Kidney capillary endothelial cell (primary cell): ENCODE results near the gene BRCC3.

Experiments
- DNase-seq: peaks from one replicate; pipeline ENCODE4 v3.0.0-alpha.2; 2018; ENCODE audit warnings: low spot score

The BRCC3 gene

DNA sequence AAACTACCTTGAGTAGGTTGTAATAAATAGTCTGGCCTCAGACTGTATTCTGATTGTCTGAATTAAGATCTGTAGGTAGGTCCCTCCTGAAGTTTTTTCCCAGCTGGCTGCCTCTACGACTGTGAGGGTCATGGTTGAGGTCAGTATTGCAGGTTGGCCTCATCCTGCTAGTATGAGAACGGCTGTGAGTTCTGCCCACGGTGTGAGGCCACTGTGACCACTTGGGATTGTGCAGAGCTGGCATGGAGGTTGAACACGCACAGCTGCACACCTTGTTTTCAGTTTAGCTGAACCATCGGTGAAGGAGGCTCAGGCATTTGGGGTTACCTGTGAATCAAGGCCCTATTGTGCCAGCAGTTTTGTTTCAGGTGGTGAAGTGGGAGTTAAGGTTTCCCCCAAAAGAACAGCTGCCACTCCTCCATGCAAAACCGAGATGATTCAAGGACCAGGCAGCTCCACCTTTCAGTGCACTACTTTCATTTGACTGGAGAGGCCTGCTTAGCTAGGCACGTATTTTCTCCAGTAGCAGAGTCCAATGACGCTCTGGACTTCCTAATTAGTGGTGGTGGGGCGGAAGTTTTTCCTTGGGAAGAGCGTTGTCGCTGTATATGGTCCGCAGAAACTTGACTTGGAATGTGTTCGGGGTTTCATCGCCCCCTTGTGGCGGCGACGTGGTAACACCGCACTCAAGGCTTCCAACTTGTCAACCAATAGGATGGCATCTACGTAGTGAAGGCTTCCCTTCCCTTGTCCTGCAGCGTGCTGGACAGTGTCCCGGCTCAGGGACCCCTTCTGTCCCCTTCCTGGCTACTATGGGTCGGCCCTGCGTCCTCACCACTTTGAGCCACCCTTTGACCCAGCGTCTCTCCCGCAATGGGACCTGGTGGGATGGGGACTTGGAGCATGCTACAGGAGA is 14.2 kb upstream of the BRCC3 start:
- peak; percentile 56 for DNase-seq

DNA sequence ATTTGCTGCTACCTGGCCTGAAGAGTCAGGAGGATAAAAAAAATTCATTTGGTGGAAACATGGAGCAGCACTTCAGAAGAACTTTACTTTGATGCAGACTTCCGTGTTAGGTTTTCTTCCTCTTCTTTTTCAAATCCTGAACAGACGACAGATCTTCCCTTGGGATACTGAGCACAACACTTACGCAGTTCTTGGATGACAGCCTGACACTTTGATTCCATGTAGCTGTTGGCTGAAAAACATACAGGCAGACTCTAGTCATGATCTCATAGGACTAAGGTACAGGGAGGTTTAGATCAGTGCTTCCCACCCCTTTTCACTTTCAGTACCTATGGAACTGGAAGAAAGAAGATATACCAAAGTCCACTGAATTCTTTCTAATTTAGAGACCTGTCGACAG is 9.5 kb upstream of the BRCC3 start:
- no peak for DNase-seq

DNA sequence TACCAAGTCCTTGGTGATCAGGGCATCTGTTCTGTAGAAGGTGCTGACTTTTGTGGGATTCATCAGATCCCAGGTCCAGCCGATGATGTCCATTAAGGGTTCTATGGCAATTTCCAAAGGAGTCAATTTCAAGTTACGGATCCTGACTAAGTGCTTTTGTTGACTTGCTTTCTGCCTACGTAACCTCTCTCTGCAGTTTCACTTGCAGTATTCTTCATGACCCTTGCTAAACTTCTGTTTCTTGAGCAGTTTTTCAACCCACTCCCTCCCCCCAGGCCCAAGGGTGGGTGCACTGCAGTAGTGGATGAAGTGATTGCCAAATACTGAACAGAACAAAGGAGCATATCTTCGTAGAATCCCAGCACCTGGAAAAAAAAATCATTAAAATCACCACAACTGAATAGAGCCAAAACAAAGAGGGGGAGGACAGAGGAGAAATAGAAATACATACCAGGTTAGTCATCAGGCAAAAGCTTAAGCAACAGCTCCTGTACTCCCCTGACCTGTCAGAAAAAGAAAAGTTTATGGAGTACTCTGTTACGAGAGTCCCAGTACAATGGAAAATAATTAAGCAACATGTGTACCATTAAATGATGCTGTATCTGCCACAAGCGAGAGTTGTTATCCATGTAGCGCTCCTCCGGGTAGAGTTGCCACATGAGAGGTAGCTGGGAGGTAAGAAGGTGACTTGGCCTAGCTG is 6.1 kb upstream of the BRCC3 start:
- DNase-seq = no peak

DNA sequence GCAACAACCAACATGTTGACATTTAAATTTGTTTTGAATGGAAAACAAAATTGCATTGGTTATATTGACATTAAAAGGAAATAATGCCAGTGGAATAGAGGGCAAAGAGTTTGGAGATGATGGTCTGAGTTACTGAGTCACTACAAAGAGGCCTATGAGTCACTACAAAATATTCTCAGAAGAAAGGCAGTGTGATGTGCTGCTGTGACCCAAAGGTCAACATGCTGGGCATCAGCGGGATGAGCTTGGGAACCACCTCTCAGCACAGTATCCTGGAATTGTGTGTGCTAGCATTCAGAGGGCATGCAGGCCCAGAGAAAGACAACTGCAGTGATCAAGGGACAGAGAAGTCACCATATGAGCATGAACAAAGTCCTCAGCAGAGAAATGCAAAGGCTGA is 3.1 kb upstream of the BRCC3 start:
- DNase-seq = peak; percentile 32

DNA sequence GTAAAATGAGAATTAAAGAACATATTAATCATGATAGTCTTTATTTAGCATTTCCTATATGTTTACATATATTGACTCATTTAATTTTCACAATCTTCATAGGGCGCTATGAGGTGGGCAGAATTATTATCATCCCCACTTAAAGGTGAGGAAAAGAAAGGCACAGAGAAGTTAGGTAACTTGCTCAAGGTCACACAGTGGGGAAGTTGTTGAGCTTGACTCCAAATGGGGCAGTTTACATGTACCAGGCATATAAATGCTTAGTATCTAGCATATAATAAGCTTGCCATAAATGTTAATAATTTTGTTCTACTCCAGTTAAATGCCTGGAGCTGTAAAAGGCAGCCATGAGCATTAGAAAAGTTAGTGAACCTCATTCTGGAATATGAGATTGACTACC is 1.9 kb upstream of the BRCC3 start:
- no peak for DNase-seq

DNA sequence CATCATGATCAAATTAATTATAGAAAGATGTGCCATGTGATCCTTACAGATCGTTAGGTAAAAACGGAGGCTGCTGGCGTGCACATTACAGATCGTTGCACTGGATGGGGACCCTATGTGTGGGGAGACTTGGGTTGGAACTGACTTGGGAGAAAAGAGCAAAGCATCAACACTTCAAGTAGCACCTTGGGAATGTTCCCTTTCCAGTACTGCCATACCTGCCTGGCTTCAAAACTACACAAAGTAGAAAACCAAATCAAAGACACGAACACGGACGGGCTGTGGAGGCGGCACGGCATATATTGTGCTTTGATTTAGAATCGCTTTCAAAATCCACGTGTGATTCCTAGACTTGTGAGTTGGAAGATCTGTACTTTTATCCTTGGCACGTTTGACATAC is 1.3 kb upstream of the BRCC3 start:
- no peak for DNase-seq

DNA sequence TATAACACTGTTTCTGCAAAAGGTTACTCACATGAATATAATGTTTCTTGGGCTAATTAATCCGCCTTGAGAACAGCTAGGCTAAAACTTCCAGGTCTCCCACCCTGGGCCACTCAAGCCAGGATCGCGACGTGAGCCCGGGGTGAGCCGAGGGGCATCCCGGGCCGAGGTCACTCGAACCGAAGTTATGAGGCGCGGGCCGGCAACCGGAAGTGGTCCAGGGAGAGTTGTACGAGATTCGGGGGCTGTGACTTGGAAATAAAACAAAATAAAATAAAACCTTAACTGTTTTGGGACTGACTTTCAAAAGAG is 689 bp upstream of the BRCC3 start:
- no peak for DNase-seq

DNA sequence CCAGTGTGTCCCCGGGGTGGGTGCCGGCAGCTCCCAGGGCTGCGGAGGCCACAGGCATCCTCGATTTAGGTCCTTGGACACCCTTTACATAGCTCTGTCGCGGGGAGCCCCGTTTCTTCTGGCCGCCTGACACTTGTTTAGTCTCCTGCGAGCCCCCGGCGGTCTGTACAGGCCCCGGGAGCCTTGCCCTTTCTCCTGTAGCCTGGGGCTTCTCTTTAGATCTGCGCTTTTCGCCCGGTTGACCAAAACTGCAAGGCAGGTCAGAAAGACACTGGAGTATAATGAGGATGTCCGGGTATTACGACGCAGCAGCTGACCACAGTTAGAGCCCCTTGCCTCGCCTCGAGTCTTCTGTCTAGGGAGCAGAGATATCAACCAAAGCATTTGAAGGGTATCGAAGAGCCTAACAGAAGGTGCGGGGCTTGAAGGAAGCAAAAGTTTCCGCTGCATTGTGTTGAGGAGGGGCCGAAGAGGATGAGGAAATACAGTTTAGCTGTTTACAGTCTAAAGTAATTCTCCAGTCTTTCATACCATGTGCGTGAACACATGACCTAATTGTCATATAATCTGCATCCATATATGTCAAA is 479 bp downstream of the BRCC3 start:
- DNase-seq = no peak

DNA sequence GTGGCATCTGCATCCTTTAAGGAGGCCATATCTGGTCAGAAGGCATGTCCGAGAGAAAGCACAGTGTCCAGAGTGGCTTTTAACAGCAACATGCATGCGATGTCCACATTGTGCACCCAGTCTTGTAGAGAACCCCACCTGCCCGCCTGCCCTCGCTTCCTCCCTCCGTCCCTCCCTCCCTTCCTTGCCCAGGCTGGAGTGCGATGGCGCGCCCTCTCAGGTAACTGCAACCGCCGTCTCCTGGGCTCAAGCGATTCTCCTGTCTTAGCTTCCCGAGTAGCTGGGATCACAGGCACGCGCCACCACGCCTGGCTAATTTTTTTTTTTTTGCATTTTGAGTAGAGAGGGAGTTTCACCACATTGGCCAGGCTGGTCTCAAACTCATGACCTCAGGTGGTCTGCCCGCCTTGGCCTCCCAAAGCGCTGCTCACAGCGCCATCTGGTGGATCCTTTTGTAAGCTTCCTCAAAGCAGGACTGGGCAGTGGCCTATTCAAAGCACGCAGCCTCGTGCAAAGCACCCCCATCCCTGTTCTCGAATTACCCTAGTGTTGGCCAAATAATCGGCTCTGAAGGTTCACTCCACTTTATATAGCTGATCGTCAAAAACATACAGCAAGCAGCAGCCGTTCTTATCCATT is 15.0 kb downstream of the BRCC3 start:
- DNase-seq = no peak

DNA sequence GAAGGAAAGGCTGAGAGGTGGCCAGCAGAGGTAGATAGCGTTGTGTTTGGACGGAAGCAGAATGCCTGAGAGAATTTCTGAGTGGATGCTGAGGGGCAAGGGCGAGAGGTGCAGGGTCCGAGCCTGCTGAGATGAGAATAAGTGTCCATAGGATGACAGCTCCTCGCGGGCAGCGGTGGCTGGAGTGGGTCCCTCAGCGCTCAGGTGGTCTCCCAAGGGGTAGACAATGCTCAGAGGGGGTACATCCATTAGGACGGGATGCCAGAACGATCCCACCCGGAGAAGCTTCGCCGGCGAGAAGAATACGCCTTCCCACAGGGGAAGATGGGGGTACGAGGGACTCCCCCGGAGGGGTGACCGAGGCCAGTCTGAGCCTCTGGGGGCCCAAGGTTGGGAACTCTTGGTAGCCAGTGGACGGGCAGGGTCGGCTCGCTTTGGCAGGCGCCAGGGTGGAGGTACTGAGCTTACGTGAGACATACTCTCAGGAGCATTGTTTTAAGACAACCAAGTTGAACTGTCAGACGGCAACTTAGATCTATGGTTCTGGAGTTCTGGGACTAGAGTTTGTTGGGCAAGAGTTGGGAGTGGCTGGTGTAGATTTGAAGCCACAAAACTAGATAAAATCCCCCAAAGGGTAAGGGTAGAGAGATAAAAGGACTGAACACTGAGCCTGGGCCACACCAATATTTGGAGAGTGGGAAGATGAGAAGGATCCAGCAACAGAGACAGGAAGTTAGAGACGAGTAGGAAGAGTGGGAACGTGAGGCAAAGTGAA is 15.8 kb downstream of the BRCC3 start:
- DNase-seq = no peak

DNA sequence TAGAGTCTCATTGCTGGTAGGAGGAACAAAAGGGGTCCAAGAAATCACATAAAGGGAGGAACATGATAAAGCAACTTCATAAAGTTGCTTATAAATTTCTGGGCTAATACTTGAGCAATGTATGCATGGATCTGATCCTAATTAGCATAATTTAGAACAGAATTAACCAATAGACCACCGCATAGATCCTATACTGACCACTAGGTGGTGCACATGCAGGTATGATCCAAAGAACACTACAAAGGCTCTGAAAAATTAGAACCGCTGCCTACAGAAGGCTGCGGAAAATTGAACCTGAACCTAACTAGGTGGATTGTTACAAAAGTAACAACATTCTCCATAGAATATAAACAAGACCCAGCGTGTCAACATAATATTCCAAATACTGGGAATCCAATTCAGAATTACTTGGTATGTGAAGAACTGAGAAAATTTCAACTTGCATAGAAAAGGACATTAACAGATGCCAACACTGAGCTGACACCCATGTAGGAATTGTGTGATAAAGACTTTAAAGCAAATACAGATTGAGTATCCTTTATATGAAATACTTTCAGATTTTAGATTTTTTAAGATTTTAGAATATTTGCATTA is 23.3 kb downstream of the BRCC3 start:
- peak; percentile 13 for DNase-seq

DNA sequence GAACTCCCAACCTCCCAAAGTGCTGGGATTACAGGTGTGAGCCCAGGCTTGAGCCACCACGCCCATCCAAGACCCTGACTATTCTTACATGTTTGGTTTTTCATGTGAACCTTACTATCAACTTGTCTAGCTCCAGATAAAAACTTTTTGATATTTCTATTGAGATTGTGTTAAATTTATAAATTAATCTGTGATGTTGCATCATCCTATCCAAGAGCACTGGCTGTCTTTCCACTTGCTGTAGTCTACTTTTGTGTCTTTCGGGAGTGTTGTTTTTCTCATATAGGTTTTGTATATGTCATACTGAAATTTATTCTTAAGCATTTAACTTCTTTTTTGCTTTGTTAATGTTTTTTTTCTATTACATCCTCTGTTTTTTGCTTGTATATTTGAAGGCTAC is 34.6 kb downstream of the BRCC3 start:
- no peak for DNase-seq

DNA sequence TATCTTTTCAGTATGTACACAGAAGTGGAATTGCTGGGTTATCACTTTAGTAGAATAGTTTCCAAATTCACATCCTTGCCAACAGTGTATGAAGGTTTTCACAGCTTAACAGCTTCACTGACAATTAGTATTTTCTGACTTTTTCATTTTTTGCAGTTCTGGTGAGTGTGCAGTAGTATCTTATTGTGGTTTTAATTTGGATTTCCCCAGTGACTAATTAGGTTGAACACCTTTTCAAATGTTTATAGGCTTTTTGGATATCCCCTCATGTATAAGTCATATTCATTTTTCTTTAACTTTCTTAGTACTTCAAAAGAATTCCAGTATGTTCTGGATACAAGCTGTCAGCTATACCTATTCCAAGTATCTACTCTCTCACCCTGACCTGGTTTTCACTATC is 37.1 kb downstream of the BRCC3 start:
- DNase-seq = no peak

DNA sequence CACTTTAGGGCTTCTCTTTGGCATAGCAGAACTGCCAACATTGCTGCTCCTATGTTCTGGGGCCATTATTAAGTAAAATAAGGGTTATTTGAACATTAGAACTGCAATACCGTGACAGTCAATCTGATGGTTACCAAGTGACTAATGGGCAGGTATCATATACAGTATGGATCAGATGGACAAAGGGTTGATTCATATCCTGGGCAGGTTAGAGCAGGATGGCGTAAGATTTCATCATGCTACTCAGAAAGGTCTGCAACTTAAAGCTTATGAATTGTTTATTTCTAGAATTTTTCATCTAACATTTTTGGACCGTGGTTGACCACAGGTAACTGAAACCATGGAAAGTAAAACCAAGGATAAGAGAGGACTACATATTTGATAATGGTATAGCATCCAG is 40.9 kb downstream of the BRCC3 start:
- DNase-seq = no peak

DNA sequence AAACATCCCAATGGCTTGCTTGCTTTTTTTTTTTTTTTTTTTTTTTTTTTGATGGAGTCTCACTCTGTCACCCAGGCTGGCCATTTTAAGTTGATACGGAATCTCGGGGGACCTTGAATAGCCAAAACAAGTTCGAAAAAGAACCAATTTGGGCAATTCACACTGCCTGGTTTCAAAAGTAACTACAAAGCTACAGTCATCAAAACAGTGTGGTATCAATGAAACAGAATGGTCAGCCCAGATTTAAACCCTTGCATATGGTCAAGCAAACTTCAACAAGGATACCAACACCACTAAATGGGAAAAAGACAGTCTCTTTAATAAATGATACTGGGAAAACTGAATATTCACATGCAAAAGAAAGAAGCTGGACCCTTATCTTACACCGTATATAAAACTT is 41.8 kb downstream of the BRCC3 start:
- no peak for DNase-seq

DNA sequence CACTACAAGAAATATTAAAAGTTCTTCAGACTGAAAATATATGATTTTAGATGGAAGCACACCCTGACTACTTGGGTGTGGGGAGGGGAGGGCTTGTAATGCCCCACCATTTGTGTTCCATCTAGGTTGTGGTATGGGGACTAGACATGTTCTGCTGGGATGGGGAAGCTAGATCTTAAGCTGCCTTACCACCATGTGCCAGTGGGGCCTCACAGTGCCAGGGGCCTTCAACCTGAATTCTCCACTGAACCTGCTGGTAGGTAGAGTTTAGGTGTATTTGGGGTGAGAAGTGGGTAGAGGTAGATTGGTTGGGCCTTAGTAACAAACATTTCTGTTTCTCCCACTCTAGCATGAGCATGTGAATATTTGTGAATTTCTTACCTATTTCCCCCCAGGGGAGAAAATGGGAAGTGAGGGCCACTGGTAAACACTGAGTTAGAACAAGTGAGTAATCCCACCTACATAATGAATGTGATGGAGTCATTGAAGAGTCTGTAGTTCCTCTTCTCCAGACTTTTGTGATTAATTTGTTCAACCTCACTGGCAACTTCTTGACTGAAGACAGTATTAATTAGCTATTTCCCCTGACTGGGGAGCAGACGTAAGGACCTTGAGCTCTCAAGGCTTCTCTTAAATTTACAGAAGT is 44.0 kb downstream of the BRCC3 start:
- DNase-seq = no peak

DNA sequence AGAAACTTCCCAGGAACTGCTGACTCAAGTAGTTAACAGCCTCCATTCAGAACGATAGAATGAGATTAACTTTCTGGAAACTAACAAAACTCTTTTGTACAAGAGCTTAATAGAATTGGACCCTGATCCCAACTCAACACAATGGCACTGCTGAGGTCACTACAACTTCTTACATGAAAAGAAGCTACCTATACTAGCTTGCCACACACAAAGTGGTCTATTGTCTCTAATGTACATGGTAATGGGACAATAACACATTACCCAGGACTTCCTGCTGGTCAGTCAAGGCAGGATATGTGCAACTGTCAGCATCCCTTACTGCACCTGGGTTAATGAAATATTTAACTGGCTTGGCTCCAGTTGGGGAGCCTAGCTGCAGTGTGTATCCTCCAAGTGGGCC is 56.2 kb downstream of the BRCC3 start:
- no peak for DNase-seq

DNA sequence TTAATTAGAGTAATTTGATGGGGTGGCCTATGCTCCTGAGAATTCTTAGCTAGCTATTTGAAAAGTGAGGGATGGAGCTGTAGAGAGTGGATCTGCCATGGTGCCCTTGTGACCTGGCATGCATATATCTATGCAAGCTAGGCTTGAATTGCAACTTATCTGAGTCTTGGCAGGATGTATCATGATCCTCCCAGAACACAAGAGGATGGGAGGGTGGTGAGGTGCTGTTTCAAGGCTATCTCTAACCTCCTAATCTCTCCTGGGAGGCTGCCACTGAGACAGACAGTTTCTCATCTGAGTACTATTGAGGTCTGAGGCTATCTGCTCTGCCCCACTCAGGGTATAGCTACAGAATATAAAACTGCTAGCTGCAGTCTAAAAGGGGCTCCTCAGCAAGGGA is 56.6 kb downstream of the BRCC3 start:
- DNase-seq = no peak

DNA sequence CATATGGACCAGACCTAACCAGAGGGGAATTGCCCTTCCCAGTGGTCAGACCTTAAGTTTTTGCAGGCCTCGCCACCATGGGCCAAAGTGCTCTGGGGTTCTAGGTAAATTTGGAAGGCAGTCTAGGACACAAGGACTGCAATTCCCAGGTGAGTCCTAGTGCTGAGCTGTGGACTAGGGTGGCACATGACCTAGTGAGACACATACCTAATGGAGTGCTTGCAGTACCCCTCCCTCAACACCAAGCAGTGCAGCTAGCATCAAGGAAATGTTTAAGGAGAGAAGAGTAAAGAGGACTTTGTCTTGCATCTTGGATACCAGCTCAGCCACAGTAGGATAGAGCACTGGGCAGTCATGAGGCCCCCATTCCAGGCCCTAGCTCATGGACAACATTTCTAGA is 60.8 kb downstream of the BRCC3 start:
- DNase-seq = no peak

DNA sequence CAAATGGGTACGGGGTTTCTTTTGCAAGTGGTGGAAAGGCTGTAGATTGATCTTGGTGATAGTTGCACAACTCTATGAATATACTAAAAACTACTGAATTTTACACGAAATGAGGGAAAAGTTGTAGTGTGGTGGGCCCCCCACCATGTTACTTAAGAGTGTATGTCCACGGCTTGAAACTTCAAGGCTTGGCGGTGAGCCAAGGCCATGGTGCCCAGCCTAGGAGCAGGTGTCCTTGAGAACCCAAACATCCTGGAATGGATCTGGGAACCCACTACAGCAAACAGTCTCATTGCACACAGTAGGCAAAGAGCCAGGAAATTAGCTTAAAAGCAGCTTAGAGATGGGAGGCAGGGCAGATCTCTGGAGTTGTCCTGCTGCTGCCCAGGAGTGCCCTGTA is 62.9 kb downstream of the BRCC3 start:
- no peak for DNase-seq

DNA sequence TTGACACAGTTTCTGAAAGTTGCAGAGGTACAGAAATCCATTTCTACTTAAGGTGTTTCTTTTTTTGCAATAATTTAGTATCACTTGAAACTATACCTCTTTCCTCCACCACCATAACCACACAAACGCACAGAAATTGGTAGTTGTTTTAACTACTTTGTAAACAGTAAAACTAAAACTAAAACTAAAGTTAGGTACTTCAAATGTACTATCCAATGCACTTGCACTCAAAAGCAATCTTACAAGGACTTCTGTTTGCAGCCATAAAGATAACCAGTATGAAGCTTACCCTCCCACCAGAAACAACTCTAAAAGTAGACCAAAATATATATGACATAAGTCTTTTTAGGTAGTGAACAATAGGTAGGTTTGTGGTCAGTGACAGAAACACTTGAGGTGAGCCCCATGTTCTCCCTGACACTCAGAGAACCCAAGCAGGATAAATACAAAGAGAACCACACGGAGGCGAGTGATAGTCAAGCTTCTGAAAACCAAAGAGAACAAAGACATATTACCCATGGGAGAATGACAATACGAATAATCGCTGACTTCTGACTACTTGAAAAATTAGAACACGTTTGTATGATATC is 72.7 kb downstream of the BRCC3 start:
- no peak for DNase-seq
